ENCODE measurements around the gene XRRA1.

The XRRA1 gene

GRCh38 chr11:74822170-74822569, 126.7 kb downstream of the XRRA1 start:
- DNase-seq: no peak

DNA sequence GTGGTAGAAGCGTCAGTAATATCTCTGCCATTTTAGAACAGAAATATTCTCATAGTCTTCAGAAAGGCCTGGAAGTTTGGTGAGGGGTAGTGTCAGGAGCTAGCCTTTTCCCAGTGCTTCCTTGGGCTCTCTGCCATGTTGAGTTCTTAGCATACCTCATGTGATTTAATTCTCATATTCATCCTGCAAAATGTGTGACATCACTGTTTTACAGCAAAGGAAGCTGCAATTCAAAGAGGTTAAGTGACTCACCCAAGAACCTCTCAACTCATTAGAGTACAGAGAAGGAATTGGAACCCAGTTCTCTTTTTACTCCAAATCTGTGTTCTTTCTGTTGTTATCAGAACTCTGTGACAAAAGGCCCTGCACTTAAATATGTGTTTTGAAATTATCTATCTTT, 128.1 kb downstream of the XRRA1 start:
- peak; percentile 35 for DNase-seq

DNA sequence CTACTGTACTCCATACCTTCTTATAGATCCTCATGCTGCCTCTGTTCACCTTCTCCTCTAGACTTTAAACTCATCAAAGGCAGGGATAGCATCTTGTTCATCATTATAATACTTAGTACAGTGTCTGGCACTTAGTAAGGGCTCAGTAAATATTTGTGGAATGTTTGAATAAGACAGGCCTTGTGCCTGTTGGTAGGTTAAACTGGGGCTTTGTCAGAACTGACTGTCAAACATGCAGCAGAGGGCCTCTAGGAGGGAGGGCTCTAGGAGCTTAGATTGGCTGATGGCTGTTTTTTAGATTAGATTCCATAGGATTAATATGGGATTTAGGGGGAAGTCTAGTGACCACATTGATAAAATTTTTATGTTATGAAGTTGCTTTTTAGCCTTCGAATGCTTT, 129.5 kb downstream of the XRRA1 start:
- no peak for DNase-seq

DNA sequence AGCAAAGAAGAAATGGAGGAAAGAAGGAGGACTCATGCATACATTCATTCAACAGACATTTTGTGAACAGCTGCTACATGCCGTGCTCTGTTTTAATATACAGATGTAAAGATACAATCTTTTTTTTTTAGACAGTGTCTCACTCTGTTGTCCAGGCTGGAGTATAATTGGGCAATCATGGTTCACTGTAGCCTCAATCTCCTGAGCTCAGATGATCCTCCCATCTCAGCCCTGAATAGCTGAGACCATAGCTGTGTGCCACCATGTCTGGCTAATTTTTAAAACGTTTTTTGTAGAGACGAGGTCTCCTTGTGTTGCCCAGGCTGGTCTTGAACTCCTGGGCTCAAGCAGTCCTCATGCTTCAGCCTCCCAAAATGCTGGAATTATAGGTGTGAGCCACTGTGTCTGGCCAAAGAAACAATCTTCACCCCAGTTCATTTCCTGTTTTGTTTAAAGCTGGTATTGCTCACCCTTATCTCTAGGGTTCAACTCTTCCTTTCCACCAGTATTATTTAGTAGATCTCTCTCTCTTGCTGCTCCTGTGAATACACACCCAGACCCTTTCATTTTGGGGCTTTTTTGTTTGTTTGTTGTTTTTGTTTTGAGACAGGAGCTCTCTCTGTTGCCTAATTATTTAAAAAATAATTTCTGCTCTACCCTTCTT, 130.5 kb downstream of the XRRA1 start:
- no peak for DNase-seq

DNA sequence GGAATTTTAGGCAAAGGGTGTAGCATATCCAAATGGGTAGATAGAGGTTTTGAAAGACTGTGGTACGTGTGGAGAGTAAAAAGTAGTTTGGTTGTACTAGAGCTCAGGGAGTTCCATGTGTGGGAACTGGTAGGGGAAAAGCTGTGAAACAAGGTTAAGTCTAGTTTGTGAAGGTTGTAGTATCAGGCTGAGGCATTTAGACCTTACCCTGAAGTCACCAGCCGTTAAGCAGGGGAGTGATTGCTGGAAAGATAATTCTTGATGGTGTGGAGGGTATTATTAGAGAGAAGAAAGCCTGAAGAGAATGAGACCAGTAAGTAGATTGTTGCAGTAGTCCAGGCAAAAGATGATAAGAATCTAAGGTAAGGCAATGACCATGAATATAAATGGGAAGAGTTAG, 132.2 kb downstream of the XRRA1 start:
- DNase-seq: no peak

DNA sequence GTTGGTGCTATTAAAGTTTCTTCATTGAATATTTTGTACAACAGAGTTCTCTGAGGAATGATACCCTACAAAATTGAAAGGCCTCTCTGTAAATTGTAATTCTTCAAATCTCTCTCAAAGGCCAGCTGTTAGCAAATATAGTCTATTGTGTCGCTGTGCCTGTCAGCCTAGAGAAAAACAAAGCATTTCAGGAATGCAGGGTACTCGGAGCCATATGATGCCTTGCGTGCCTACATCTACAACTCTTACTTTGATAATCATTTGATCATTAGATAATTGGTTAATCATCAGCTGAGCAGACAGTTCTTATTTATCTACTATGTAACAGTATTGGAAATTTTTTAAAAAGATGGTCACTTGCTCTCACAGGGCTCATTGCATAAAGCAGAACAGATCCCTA, 132.9 kb downstream of the XRRA1 start:
- DNase-seq: no peak

- DNase-seq: no peak
Observed at GRCh38 chr11:74809801-74810200, 139.1 kb downstream of the XRRA1 start.

DNA sequence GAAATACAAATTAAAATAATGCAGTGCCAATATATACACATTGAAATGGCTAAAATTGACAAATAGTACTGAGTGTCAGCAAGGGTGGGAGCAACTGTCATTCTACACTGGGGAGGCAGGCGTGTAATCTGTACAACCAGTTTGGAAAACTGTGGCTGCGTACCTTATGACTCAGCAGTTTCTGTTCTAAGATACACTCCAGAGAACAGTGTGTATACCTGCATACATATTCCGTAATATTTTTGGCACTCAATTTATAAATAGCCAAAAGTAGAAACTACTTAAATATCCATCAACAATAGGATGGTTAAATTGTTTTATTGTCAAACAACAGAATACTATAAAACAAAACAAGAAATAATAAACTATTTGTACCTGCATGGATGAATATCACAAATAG, 142.6 kb downstream of the XRRA1 start:
- DNase-seq: no peak

GRCh38 chr11:74791333-74792100, 157.4 kb downstream of the XRRA1 start:
- no peak for DNase-seq
